Pancreas (tissue), 10 donors: Measurements from ENCODE around the gene STIM2. TPM values are rescaled to one million over a fixed set of nuclear protein-coding genes. Genes with fewer than 3 reads are reported as not detected.

Experiments used
- ATAC-seq, 4 donors: fragments of 200-7000 bp; cut with Tn5 transposase; one replicate each; pipeline versions ENCODE4 v1.8.0 to v1.9.1; 2020; ENCODE audit warnings: mild to moderate bottlenecking in 4 of 4, moderate library complexity in 4 of 4
- DNase-seq, 6 donors: peaks; one replicate each; pipeline ENCODE4 v3.0.0-alpha.2; 2020
- FAIRE-seq: peaks from 2 replicates; lab custom pipeline; 2012; peaks lifted over from hg19 to GRCh38; lab: Jason Lieb, UNC
- H3K27ac ChIP-seq, 4 donors: fragments of 200-600 bp; sonication (generic); 1 replicate in 3 of 4; 2 replicates in 1 of 4; pipeline versions ENCODE4 v1.5.0 to v1.8.0; 2020
- H3K27me3 ChIP-seq, 4 donors: fragments of 200-600 bp; one replicate each; pipeline ENCODE4 v1.8.0; 2021
- H3K36me3 ChIP-seq, 3 donors: fragments of 200-600 bp; sonication (generic) in 1 of 3; one replicate each; pipeline versions ENCODE4 v1.5.0 to v1.8.0; 2020 to 2021
- H3K4me1 ChIP-seq, 3 donors: fragments of 200-600 bp; one replicate each; pipeline ENCODE4 v1.8.0; 2021
- H3K4me3 ChIP-seq, 4 donors: fragments of 200-600 bp; sonication (generic) in 2 of 4; one replicate each; pipeline versions ENCODE4 v1.5.0 to v1.8.0; 2020 to 2021
- H3K9me3 ChIP-seq, 4 donors: fragments of 200-600 bp; one replicate each; pipeline ENCODE4 v1.8.0; 2021
- CTCF ChIP-seq, 4 donors: fragments of 200-600 bp; sonication (generic) in 3 of 4; IDR thresholded peaks; one replicate each; pipeline versions ENCODE4 v1.5.0 to v1.8.0; 2021; ENCODE audit warnings: antibody characterized with exemption in 4 of 4
- WGBS, 2 donors: extraction: QIAGEN DNeasy Blood & Tissue Kit; methylation state at CpG; one replicate each; pipeline ENCODE4 v1.1.7; 2013; 5-methylcytosine and 5-hydroxymethylcytosine counted together
- intact Hi-C, 3 donors: fragments of 100-400 bp; cut with DNase I; formaldehyde crosslinking; loops; one replicate each; pipeline versions ENCODE4 v1.11.1 to v1.14.2; 2022
- polyA plus RNA-seq, 2 donors: library from polyadenylated mRNA; stranded (reverse); fragments of 200-250 nt; gene quantifications; one replicate each; pipeline ENCODE4 v1.2.3, GENCODE V29; 2013
- total RNA-seq, 6 donors: library from RNA; stranded (reverse); fragmentation: NEBNext Ultra II Directional in 4 of 6; extraction: Animal tissue kit (Norgen Biotek cat#: 25700) in 4 of 6; gene quantifications; one replicate each; pipeline versions ENCODE4 v1.2.1 to v1.2.4, GENCODE V29; 2021 to 2023
- donor health status: healthy with polysubstance abuse.
- donor health status: DM: no; HTN: no; CAD: no; lungs with moderate emphysema.
- donor health status: DM: no; HTN: no; CAD: no.
- donor health status: control.
- donor health status: control.
- donor health status: Bipolar disorder and iron deficiency.
- donor health status: DM: yes; HTN: yes; CAD: no.
- donor health status: DM: no; HTN: no; CAD: no.
- donor health status: DM: no; HTN: no; CAD: no.
- donor health status: DM: yes; HTN: yes; CAD: no.

Gene STIM2
- total and polyA plus RNA-seq, 8 donors = 7.6 to 18.7 (median 12.6) TPM

DNA sequence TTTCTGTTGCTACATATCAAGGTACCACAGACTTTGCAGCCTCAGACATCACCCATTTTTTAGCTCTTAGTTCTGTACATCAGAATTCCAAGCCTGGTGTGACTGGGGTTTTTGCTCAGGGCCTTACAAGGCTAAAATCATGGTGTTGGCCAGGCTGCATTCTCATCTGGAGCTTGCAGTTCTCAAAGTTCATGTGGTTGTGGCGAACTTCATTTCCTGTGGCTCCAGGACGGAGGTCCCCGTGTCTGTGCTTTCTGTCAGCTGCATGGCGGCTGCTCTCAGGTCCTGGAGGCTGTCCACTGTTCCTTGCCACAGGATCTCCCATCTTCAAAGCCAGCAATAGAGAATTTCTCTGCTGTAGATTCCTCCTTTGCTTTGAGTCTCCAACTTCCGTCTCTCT lies 157.4 kb downstream of the STIM2 start:
- intact Hi-C loops = no loop called here
- Histone ChIP-seq H3K4me3 (no peak overlapping the region), H3K27ac (no peak overlapping the region), H3K36me3 (peaks cover 0 to 5% (median 0%) of the 10 kb centered on the region in 3 donors), H3K27me3 (no peaks in the 10 kb centered on the region), H3K9me3 (no peaks in the 10 kb centered on the region), H3K4me1 (no peaks in the 10 kb centered on the region)
- ATAC-seq (no peak), DNase-seq (no peak), FAIRE-seq (no peak)
- no peak for TF ChIP-seq CTCF (IDR thresholded peaks at IDR 0.05)
- WGBS, 2 donors = 93 to 94% methylated on average over 5 of the region's 5 CpGs

DNA sequence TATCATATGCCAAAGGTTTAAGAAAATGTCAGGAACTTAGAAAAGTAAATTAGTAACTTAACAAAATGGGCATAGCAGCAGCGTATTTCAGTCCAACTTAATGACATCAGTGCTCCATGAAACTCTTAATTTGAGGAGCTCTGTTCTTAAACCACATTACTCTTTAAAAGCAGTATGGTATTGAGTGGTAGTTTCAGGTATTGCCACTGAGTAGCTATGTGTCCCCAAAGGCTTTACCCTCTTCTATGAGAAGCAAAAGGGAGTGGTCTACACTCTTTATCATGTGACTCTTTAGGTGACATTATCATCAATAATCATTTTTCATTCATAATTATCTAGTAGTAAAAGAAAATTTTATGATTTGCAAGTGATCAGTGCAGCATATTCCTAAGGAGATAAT lies 158.3 kb downstream of the STIM2 start:
- no peaks in the 10 kb centered on the region for H3K4me1 ChIP-seq
- no peaks in the 10 kb centered on the region for H3K9me3 ChIP-seq
- H3K36me3 ChIP-seq = peaks cover 0 to 6% (median 3%) of the 10 kb centered on the region in 3 donors
- ATAC-seq (no peak), DNase-seq (no peak), FAIRE-seq (no peak)
- TF ChIP-seq CTCF (IDR thresholded peaks at IDR 0.05) = no peak
- WGBS, 2 donors = 89 to 95% methylated on average over 1 of the region's 1 CpG
- intact Hi-C loops = no loop called here
- H3K27me3 ChIP-seq = no peaks in the 10 kb centered on the region
- no peak overlapping the region for H3K4me3 ChIP-seq
- no peak overlapping the region for H3K27ac ChIP-seq

- intact Hi-C loops = no loop called here
- Histone ChIP-seq H3K27ac (no peak overlapping the region), H3K36me3 (peaks cover 0 to 6% (median 3%) of the 10 kb centered on the region in 3 donors), H3K27me3 (no peaks in the 10 kb centered on the region), H3K4me1 (no peaks in the 10 kb centered on the region), H3K4me3 (no peak overlapping the region), H3K9me3 (no peaks in the 10 kb centered on the region)
- FAIRE-seq (no peak), DNase-seq (no peak), ATAC-seq (no peak)
- WGBS, 2 donors = 96 to 97% methylated on average over 1 of the region's 1 CpG
- TF ChIP-seq CTCF (IDR thresholded peaks at IDR 0.05) = no peak
These were observed 159.1 kb downstream of the STIM2 start for GRCh38 chr4:27019766-27020165.

GRCh38 chr4:27020203-27020602 lies 159.6 kb downstream of the STIM2 start:
- intact Hi-C loops = no loop called here
- 66 to 74% methylated on average over 4 of the region's 4 CpGs for WGBS, 2 donors
- H3K4me1 ChIP-seq = no peaks in the 10 kb centered on the region
- no peaks in the 10 kb centered on the region for H3K9me3 ChIP-seq
- H3K27ac ChIP-seq = no peak overlapping the region
- TF ChIP-seq CTCF (IDR thresholded peaks at IDR 0.05) = no peak
- ATAC-seq = peak in 1 of 4 donors; percentile 59
- no peak overlapping the region for H3K4me3 ChIP-seq
- FAIRE-seq = no peak
- DNase-seq = no peak
- no peaks in the 10 kb centered on the region for H3K27me3 ChIP-seq
- peaks cover 0 to 6% (median 3%) of the 10 kb centered on the region in 3 donors for H3K36me3 ChIP-seq

DNA sequence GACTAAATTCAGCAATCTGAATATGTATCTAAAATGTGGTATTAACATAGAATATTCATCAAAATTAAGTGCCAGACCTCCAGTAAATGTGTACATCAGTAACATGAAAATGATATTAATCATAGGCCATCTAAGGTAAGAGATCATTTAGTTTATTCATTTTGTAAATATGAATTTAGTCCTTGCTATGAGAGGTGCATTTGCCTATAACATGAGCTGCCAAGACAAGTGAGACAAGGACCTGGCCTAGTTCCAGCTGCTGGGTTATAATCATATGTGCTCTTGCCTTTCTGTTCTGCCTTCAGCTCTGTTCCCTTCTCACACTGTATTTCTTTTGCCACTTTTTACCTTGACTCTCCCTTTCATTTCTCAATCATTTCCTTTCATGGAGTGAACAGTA lies 160.0 kb downstream of the STIM2 start:
- ATAC-seq (no peak), FAIRE-seq (no peak), DNase-seq (no peak)
- Histone ChIP-seq H3K27ac (no peak overlapping the region), H3K4me3 (no peak overlapping the region), H3K27me3 (no peaks in the 10 kb centered on the region), H3K4me1 (no peaks in the 10 kb centered on the region), H3K36me3 (peaks cover 0 to 6% (median 3%) of the 10 kb centered on the region in 3 donors), H3K9me3 (no peaks in the 10 kb centered on the region)
- TF ChIP-seq CTCF (IDR thresholded peaks at IDR 0.05) = no peak
- intact Hi-C loops = no loop called here
